Osteoblast (primary cell): ENCODE measurements around the gene IL17C. TPM values are rescaled to one million over a fixed set of nuclear protein-coding genes. Genes with fewer than 3 reads are reported as not detected.

Experiments used
- DNase-seq: peaks from one replicate; pipeline ENCODE4 v3.0.0; 2011; ENCODE audit warnings: low spot score, mixed read lengths; ENCODE audit not compliant: insufficient read length; ENCODE audit errors: missing footprints
- H2AFZ ChIP-seq: 2 replicates; pipeline ENCODE4 v1.6.0; 2011; ENCODE audit warnings: mild to moderate bottlenecking, low read length
- H3K27ac ChIP-seq: 2 replicates; pipeline ENCODE4 v1.5.1; 2011; ENCODE audit warnings: mild to moderate bottlenecking, low read depth, low read length, moderate library complexity
- H3K27me3 ChIP-seq: 2 replicates; pipeline ENCODE4 v1.6.0; 2012; ENCODE audit warnings: mild to moderate bottlenecking, control low read depth, inconsistent platforms, low read length, moderate library complexity; ENCODE audit not compliant: insufficient read depth
- H3K36me3 ChIP-seq: 2 replicates; pipeline ENCODE4 v1.5.1; 2011; ENCODE audit warnings: mild to moderate bottlenecking, low read length, control low read depth, moderate library complexity; ENCODE audit not compliant: insufficient read depth
- H3K4me1 ChIP-seq: 2 replicates; pipeline ENCODE4 v1.5.1; 2011; ENCODE audit warnings: mild to moderate bottlenecking, low read length, control low read depth, moderate library complexity; ENCODE audit not compliant: insufficient read depth
- H3K4me2 ChIP-seq: 2 replicates; pipeline ENCODE4 v1.6.0; 2011; ENCODE audit warnings: mild to moderate bottlenecking, low read length; ENCODE audit not compliant: insufficient read depth
- H3K4me3 ChIP-seq: fragments of 200-600 bp; sonication (generic); 3 replicates; pipeline ENCODE4 v1.5.1; 2012; ENCODE audit warnings: mild to moderate bottlenecking, low read length, inconsistent platforms; ENCODE audit not compliant: insufficient read depth
- H3K79me2 ChIP-seq: 2 replicates; pipeline ENCODE4 v1.6.0; 2012; ENCODE audit warnings: mild to moderate bottlenecking, low read length, control low read depth, inconsistent platforms; ENCODE audit not compliant: insufficient read depth
- H3K9me3 ChIP-seq: 2 replicates; pipeline ENCODE4 v1.5.1; 2011; ENCODE audit warnings: low read depth, low read length, control low read depth
- H4K20me1 ChIP-seq: 2 replicates; pipeline ENCODE4 v1.6.0; 2012; ENCODE audit warnings: mild to moderate bottlenecking, low read length, control low read depth; ENCODE audit not compliant: insufficient read depth
- CTCF ChIP-seq: IDR thresholded peaks from 2 replicates; pipeline ENCODE4 v1.5.1; 2011; ENCODE audit warnings: mild to moderate bottlenecking, low read depth, low read length, moderate library complexity; ENCODE audit errors: extremely low read depth
- total RNA-seq: library from RNA; depleted of rRNA; stranded (reverse); fragments of >200 nt; gene quantifications from 2 replicates; pipeline ENCODE4 v1.2.3, GENCODE V29; 2012

The IL17C gene
- total RNA-seq, 1 donor = under 0.01 TPM

- Histone ChIP-seq H3K4me3 (no peak overlapping the region), H3K9me3 (no peaks in the 10 kb centered on the region), H3K36me3 (peaks cover 17% of the 10 kb centered on the region), H3K27me3 (no peaks in the 10 kb centered on the region), H3K27ac (no peak overlapping the region), H2AFZ (no peak overlapping the region), H4K20me1 (peaks cover 35% of the 10 kb centered on the region), H3K4me2 (no peak overlapping the region), H3K4me1 (no peaks in the 10 kb centered on the region), H3K79me2 (peaks cover 46% of the 10 kb centered on the region)
- TF ChIP-seq CTCF = no peak
- DNase-seq = peak; percentile 61
Observed at GRCh38 chr16:88618182-88618955, 20.0 kb upstream of the IL17C start.

DNA sequence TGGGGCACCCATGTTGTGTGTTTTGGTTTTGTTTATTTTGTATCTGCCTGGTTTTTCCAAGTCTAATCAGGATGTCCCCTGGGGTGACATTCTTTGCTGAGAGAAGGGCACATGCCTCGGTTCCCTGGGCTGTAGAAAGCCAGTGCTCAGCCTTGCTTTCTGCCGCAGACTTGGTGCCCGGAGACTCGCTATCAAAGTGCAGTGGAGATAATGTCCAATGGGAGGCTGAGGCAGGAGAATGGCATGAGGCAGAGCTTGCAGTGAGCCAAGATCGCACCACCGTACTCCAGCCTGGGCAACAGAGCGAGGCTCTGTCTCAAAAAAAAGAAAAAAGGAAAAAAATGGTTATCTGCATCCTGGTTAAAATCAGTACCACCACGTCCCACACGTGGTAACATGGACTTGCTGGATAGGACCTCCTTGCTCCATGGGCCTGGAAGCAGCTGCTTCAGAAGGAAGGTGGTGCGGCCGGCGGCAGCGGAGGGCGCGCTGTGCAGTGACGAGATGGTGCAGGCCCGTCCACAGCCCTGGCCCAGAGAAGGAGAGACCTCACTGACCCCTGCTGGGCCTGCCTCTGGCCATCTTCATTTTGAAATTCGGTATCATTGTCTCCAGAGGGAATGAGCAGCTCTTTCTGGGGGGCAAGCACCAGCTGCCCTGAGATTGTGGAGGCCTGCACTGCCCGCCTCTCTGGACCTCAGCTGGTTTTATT, 19.3 kb upstream of the IL17C start:
- Histone ChIP-seq H3K27me3 (no peaks in the 10 kb centered on the region), H3K4me3 (no peak overlapping the region), H3K4me1 (no peaks in the 10 kb centered on the region), H3K79me2 (peaks cover 45% of the 10 kb centered on the region), H4K20me1 (peaks cover 32% of the 10 kb centered on the region), H3K9me3 (no peaks in the 10 kb centered on the region), H3K4me2 (no peak overlapping the region), H3K27ac (no peak overlapping the region), H2AFZ (no peak overlapping the region), H3K36me3 (peaks cover 24% of the 10 kb centered on the region)
- no peak for TF ChIP-seq CTCF
- peak; percentile 56 for DNase-seq

DNA sequence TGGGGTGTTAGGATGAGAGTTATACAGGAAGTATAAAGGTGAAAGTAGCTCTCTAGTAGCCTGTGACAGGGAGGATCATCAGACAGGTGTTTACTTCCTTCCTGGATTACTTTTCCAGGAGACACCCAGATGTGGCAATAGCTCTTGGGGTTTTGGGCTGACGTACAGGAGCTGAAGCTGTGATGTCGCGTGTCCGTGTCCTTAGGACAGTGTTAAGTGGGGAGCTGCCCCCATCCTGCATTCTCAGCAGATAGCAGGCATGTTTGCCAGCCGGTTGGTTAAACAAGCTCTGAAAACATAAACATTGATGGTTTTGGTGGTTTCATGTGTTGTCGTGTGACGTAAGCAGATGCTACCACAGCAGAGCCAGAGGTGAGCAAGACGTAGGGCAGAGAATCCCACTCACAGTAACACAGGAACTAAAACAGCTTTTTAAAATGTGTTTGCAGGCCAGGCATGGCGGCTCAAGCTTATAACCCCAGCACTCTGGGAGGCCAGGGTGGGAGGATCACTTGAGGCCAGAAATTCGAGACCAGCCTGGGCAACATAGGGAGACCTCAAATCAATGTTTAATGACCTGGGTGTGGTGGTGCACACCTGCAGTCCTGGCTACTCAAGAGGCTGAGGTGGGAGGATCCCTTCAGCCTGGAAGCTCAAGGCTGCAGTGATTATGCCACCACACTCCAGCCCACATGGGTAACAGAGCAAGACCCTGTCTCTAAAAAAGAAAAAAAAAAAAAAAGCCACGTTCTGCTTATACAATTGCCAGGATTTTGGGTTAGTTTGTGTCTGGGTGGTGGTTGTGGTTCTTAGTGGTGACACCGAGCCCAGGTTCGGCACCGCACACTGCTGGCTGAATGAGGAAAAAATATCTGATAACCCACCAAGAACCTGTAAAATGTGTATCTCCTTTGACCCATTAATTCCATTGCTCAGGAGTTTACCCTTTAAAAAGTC, 18.2 kb upstream of the IL17C start:
- DNase-seq = peak; percentile 61
- Histone ChIP-seq H3K27me3 (no peaks in the 10 kb centered on the region), H2AFZ (no peak overlapping the region), H3K4me2 (no peak overlapping the region), H3K36me3 (peaks cover 29% of the 10 kb centered on the region), H4K20me1 (peaks cover 25% of the 10 kb centered on the region), H3K27ac (no peak overlapping the region), H3K79me2 (peaks cover 45% of the 10 kb centered on the region), H3K4me3 (no peak overlapping the region), H3K4me1 (no peaks in the 10 kb centered on the region), H3K9me3 (no peaks in the 10 kb centered on the region)
- TF ChIP-seq CTCF = no peak
